HEK293 (cell line): ENCODE data around the gene RNF115.
A peak's percentile ranks its signal among the peaks of the same experiment; 100 is the strongest.

ENCODE experiments used
- CTCF ChIA-PET: fragments of 350-600 bp; formaldehyde crosslinking; extraction: SDS; loops from one replicate; lab custom pipeline; 2021; ENCODE audit warnings: antibody characterized with exemption; lab: Yijun Ruan, JAX
- POLR2A ChIA-PET: fragments of 300-600 bp; formaldehyde crosslinking; extraction: SDS; loops from one replicate; lab custom pipeline; 2020; ENCODE audit warnings: antibody characterized with exemption, inconsistent platforms; lab: Yijun Ruan, JAX
- H3K27ac ChIP-seq: fragments of 200-500 bp; sonication (Bioruptor generic); 2 replicates; pipeline ENCODE4 v1.5.1; 2014; ENCODE audit warnings: low read depth, low read length, control low read depth, inconsistent platforms; ENCODE audit errors: extremely low read depth
- H3K36me3 ChIP-seq, 2 experiments: fragments of 200-500 bp in 1 of 2; sonication (Bioruptor generic) in 1 of 2; 1 replicate in 1 of 2; 2 replicates in 1 of 2; pipeline ENCODE4 v1.5.1; 2014 to 2017; ENCODE audit warnings: inconsistent platforms in 2 of 2, low read length in 2 of 2; ENCODE audit not compliant: control insufficient read depth in 2 of 2, insufficient read depth in 1 of 2
- H3K4me1 ChIP-seq: fragments of 200-500 bp; sonication (Bioruptor generic); 2 replicates; pipeline ENCODE4 v1.5.1; 2014; ENCODE audit warnings: mild to moderate bottlenecking, low read length, inconsistent platforms; ENCODE audit not compliant: control insufficient read depth, insufficient read depth
- H3K4me3 ChIP-seq: 2 replicates; pipeline ENCODE4 v1.5.1; 2011; ENCODE audit warnings: low read depth, mild to moderate bottlenecking, control low read depth, low read length, moderate library complexity
- H3K9me3 ChIP-seq: fragments of 200-500 bp; sonication (Bioruptor generic); 2 replicates; pipeline ENCODE4 v1.5.1; 2014; ENCODE audit warnings: low read depth, low read length, inconsistent platforms; ENCODE audit not compliant: control insufficient read depth, insufficient read depth
- GLIS1 ChIP-seq: fragments of 450-650 bp; formaldehyde crosslinking; IDR thresholded peaks from 2 replicates; pipeline ENCODE4 v1.5.1; 2016; ENCODE audit warnings: missing biosample characterization, missing genetic modification characterization
- HOXD13 ChIP-seq: sonication (generic); formaldehyde crosslinking; IDR thresholded peaks from 2 replicates; pipeline ENCODE4 v1.8.0; 2022; ENCODE audit warnings: missing genetic modification reagents, borderline replicate concordance
- KLF10 ChIP-seq: fragments of 450-650 bp; IDR thresholded peaks from 2 replicates; pipeline ENCODE4 v1.5.1; 2018; ENCODE audit warnings: missing biosample characterization, mild to moderate bottlenecking, missing genetic modification characterization
- SETDB1 ChIP-seq: IDR thresholded peaks from one replicate; pipeline ENCODE4 v1.6.1; 2017; ENCODE audit warnings: mild to moderate bottlenecking, low read length, moderate library complexity, mixed read lengths; ENCODE audit not compliant: insufficient read length
- ZEB2 ChIP-seq: fragments of 450-650 bp; formaldehyde crosslinking; IDR thresholded peaks from 2 replicates; pipeline ENCODE4 v1.5.1; 2016; ENCODE audit warnings: missing biosample characterization, missing genetic modification characterization
- ZNF138 ChIP-seq: fragments of 450-650 bp; formaldehyde crosslinking; IDR thresholded peaks from 2 replicates; pipeline ENCODE4 v1.5.1; 2016; ENCODE audit warnings: missing biosample characterization, missing genetic modification characterization, borderline replicate concordance
- ZNF140 ChIP-seq: fragments of 450-650 bp; formaldehyde crosslinking; IDR thresholded peaks from 2 replicates; pipeline ENCODE4 v1.5.1; 2016; ENCODE audit warnings: missing biosample characterization, missing genetic modification characterization
- ZNF24 ChIP-seq: fragments of 450-650 bp; formaldehyde crosslinking; IDR thresholded peaks from 2 replicates; pipeline ENCODE4 v1.5.1; 2016; ENCODE audit warnings: missing biosample characterization, missing genetic modification characterization
- ZNF302 ChIP-seq: fragments of 450-650 bp; formaldehyde crosslinking; IDR thresholded peaks from 2 replicates; pipeline ENCODE4 v1.5.1; 2016; ENCODE audit warnings: missing biosample characterization, missing genetic modification characterization, low read depth
- ZNF37A ChIP-seq: fragments of 450-650 bp; IDR thresholded peaks from 2 replicates; pipeline ENCODE4 v1.5.1; 2018; ENCODE audit warnings: missing biosample characterization, missing genetic modification characterization
- ZNF610 ChIP-seq: fragments of 450-650 bp; formaldehyde crosslinking; IDR thresholded peaks from 2 replicates; pipeline ENCODE4 v1.5.1; 2016; ENCODE audit warnings: missing biosample characterization, missing genetic modification characterization, borderline replicate concordance
- ZNF776 ChIP-seq: fragments of 450-650 bp; formaldehyde crosslinking; IDR thresholded peaks from 2 replicates; pipeline ENCODE4 v1.5.0; 2017; ENCODE audit warnings: missing biosample characterization, missing genetic modification characterization, borderline replicate concordance
- ZNF830 ChIP-seq: fragments of 450-650 bp; IDR thresholded peaks from 2 replicates; pipeline ENCODE4 v1.5.0; 2018; ENCODE audit warnings: missing biosample characterization, missing genetic modification characterization, low read depth, mild to moderate bottlenecking, moderate library complexity
- TF ChIP-seq, protein P1 (sequence below): fragments of 450-650 bp; formaldehyde crosslinking; IDR thresholded peaks from 2 replicates; pipeline ENCODE4 v1.5.1; 2016; ENCODE audit warnings: missing biosample characterization, missing genetic modification characterization
- TF ChIP-seq, protein P2 (sequence below): fragments of 450-650 bp; formaldehyde crosslinking; conservative IDR thresholded peaks from 2 replicates; pipeline ENCODE4 v1.5.1; 2016; ENCODE audit warnings: low read depth, missing biosample characterization, missing genetic modification characterization
- TF ChIP-seq, protein P3 (sequence below): fragments of 450-650 bp; formaldehyde crosslinking; IDR thresholded peaks from 2 replicates; pipeline ENCODE4 v1.5.1; 2016; ENCODE audit warnings: missing biosample characterization, missing genetic modification characterization
- TF ChIP-seq, protein P4 (sequence below): fragments of 450-650 bp; formaldehyde crosslinking; IDR thresholded peaks from 2 replicates; pipeline ENCODE4 v1.5.1; 2016; ENCODE audit warnings: missing biosample characterization, missing genetic modification characterization, borderline replicate concordance
- TF ChIP-seq, protein P5 (sequence below): fragments of 450-650 bp; formaldehyde crosslinking; IDR thresholded peaks from 2 replicates; pipeline ENCODE4 v1.5.1; 2017; ENCODE audit warnings: missing biosample characterization, missing genetic modification characterization

The RNF115 gene

DNA sequence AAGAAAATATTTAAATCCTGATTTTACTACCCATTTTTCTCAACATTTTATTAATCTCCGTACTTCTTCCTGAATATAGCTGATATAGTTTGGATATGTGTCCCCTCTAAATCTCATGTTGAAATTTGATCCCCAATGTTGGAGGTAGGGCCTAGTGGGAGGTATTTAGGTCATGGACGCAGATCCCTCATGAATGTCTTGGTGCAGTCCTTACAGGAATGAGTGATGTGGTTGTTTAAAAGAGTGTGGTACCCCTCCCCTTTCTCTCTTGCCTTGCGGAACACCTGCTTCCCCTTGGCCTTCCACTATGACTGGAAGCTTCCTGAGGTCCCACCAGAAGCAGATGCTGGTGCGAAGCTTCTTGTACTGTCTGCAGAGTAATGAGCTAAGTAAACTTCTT, 17.5 kb downstream of the RNF115 start:
- POLR2A ChIA-PET, result interaction anchor here (1.9 kb wide), 1 partner anchor 18 kb away, joined by 7 read pairs; the partner anchor contains the start of genes POLR3C and RNF115
- CTCF ChIA-PET, result no interaction called here
- no peak overlapping the region for H3K4me3 ChIP-seq
- peaks cover 15% of the 10 kb centered on the region for H3K4me1 ChIP-seq
- H3K27ac ChIP-seq, result no peak overlapping the region
- H3K9me3 ChIP-seq, result no peaks in the 10 kb centered on the region
- H3K36me3 ChIP-seq, result no peaks in the 10 kb centered on the region
- TF ChIP-seq SETDB1, result peak; percentile 25
- TF ChIP-seq KLF10 (tag by site-specific recombination), result no peak
- no peak for TF ChIP-seq HOXD13 (CRISPR knock-in tag)
- TF ChIP-seq, protein P1, sequence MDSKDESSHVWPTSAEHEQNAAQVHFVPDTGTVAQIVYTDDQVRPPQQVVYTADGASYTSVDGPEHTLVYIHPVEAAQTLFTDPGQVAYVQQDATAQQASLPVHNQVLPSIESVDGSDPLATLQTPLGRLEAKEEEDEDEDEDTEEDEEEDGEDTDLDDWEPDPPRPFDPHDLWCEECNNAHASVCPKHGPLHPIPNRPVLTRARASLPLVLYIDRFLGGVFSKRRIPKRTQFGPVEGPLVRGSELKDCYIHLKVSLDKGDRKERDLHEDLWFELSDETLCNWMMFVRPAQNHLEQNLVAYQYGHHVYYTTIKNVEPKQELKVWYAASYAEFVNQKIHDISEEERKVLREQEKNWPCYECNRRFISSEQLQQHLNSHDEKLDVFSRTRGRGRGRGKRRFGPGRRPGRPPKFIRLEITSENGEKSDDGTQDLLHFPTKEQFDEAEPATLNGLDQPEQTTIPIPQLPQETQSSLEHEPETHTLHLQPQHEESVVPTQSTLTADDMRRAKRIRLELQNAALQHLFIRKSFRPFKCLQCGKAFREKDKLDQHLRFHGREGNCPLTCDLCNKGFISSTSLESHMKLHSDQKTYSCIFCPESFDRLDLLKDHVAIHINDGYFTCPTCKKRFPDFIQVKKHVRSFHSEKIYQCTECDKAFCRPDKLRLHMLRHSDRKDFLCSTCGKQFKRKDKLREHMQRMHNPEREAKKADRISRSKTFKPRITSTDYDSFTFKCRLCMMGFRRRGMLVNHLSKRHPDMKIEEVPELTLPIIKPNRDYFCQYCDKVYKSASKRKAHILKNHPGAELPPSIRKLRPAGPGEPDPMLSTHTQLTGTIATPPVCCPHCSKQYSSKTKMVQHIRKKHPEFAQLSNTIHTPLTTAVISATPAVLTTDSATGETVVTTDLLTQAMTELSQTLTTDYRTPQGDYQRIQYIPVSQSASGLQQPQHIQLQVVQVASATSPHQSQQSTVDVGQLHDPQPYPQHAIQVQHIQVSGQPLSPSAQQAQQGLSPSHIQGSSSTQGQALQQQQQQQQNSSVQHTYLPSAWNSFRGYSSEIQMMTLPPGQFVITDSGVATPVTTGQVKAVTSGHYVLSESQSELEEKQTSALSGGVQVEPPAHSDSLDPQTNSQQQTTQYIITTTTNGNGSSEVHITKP (tag by site-specific recombination), result peak; percentile 62
- TF ChIP-seq, protein P2, sequence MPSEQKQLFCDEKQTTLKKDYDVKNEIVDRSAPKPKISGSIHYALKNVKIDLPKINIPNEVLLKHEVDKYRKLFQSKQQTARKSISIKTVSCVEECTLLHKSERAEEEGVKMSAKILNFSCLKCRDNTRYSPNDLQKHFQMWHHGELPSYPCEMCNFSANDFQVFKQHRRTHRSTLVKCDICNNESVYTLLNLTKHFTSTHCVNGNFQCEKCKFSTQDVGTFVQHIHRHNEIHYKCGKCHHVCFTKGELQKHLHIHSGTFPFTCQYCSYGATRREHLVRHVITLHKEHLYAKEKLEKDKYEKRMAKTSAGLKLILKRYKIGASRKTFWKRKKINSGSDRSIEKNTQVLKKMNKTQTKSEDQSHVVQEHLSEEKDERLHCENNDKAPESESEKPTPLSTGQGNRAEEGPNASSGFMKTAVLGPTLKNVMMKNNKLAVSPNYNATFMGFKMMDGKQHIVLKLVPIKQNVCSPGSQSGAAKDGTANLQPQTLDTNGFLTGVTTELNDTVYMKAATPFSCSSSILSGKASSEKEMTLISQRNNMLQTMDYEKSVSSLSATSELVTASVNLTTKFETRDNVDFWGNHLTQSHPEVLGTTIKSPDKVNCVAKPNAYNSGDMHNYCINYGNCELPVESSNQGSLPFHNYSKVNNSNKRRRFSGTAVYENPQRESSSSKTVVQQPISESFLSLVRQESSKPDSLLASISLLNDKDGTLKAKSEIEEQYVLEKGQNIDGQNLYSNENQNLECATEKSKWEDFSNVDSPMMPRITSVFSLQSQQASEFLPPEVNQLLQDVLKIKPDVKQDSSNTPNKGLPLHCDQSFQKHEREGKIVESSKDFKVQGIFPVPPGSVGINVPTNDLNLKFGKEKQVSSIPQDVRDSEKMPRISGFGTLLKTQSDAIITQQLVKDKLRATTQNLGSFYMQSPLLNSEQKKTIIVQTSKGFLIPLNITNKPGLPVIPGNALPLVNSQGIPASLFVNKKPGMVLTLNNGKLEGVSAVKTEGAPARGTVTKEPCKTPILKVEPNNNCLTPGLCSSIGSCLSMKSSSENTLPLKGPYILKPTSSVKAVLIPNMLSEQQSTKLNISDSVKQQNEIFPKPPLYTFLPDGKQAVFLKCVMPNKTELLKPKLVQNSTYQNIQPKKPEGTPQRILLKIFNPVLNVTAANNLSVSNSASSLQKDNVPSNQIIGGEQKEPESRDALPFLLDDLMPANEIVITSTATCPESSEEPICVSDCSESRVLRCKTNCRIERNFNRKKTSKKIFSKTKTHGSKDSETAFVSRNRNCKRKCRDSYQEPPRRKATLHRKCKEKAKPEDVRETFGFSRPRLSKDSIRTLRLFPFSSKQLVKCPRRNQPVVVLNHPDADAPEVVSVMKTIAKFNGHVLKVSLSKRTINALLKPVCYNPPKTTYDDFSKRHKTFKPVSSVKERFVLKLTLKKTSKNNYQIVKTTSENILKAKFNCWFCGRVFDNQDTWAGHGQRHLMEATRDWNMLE (tag by site-specific recombination), result no peak
- peak; percentile 31; the same call in 1 of the 2 replicates for TF ChIP-seq GLIS1
- no peak for TF ChIP-seq ZNF610 (tag by site-specific recombination)
- TF ChIP-seq, protein P3, sequence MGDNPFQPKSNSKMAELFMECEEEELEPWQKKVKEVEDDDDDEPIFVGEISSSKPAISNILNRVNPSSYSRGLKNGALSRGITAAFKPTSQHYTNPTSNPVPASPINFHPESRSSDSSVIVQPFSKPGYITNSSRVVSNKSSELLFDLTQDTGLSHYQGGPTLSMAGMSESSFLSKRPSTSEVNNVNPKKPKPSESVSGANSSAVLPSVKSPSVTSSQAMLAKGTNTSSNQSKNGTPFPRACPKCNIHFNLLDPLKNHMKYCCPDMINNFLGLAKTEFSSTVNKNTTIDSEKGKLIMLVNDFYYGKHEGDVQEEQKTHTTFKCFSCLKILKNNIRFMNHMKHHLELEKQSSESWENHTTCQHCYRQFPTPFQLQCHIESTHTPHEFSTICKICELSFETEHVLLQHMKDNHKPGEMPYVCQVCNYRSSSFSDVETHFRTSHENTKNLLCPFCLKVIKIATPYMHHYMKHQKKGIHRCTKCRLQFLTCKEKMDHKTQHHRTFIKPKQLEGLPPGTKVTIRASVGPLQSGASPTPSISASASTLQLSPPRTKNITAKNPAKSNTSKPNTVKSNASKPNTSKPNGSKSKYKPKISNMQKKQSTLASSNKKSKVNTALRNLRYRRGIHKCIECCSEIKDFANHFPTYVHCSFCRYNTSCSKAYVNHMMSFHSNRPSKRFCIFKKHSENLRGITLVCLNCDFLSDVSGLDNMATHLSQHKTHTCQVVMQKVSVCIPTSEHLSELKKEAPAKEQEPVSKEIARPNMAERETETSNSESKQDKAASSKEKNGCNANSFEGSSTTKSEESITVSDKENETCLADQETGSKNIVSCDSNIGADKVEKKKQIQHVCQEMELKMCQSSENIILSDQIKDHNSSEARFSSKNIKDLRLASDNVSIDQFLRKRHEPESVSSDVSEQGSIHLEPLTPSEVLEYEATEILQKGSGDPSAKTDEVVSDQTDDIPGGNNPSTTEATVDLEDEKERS, result no peak
- no peak for TF ChIP-seq ZNF37A
- TF ChIP-seq ZNF140 (tag by site-specific recombination), result no peak
- TF ChIP-seq, protein P4, sequence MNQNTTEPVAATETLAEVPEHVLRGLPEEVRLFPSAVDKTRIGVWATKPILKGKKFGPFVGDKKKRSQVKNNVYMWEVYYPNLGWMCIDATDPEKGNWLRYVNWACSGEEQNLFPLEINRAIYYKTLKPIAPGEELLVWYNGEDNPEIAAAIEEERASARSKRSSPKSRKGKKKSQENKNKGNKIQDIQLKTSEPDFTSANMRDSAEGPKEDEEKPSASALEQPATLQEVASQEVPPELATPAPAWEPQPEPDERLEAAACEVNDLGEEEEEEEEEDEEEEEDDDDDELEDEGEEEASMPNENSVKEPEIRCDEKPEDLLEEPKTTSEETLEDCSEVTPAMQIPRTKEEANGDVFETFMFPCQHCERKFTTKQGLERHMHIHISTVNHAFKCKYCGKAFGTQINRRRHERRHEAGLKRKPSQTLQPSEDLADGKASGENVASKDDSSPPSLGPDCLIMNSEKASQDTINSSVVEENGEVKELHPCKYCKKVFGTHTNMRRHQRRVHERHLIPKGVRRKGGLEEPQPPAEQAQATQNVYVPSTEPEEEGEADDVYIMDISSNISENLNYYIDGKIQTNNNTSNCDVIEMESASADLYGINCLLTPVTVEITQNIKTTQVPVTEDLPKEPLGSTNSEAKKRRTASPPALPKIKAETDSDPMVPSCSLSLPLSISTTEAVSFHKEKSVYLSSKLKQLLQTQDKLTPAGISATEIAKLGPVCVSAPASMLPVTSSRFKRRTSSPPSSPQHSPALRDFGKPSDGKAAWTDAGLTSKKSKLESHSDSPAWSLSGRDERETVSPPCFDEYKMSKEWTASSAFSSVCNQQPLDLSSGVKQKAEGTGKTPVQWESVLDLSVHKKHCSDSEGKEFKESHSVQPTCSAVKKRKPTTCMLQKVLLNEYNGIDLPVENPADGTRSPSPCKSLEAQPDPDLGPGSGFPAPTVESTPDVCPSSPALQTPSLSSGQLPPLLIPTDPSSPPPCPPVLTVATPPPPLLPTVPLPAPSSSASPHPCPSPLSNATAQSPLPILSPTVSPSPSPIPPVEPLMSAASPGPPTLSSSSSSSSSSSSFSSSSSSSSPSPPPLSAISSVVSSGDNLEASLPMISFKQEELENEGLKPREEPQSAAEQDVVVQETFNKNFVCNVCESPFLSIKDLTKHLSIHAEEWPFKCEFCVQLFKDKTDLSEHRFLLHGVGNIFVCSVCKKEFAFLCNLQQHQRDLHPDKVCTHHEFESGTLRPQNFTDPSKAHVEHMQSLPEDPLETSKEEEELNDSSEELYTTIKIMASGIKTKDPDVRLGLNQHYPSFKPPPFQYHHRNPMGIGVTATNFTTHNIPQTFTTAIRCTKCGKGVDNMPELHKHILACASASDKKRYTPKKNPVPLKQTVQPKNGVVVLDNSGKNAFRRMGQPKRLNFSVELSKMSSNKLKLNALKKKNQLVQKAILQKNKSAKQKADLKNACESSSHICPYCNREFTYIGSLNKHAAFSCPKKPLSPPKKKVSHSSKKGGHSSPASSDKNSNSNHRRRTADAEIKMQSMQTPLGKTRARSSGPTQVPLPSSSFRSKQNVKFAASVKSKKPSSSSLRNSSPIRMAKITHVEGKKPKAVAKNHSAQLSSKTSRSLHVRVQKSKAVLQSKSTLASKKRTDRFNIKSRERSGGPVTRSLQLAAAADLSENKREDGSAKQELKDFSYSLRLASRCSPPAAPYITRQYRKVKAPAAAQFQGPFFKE, result no peak
- TF ChIP-seq, protein P5, sequence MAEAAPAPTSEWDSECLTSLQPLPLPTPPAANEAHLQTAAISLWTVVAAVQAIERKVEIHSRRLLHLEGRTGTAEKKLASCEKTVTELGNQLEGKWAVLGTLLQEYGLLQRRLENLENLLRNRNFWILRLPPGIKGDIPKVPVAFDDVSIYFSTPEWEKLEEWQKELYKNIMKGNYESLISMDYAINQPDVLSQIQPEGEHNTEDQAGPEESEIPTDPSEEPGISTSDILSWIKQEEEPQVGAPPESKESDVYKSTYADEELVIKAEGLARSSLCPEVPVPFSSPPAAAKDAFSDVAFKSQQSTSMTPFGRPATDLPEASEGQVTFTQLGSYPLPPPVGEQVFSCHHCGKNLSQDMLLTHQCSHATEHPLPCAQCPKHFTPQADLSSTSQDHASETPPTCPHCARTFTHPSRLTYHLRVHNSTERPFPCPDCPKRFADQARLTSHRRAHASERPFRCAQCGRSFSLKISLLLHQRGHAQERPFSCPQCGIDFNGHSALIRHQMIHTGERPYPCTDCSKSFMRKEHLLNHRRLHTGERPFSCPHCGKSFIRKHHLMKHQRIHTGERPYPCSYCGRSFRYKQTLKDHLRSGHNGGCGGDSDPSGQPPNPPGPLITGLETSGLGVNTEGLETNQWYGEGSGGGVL (tag by site-specific recombination), result no peak
- no peak for TF ChIP-seq ZEB2 (tag by site-specific recombination)
- no peak for TF ChIP-seq ZNF776 (tag by site-specific recombination)
- no peak for TF ChIP-seq ZNF138 (tag by site-specific recombination)
- TF ChIP-seq ZNF302 (tag by site-specific recombination), result no peak
- no peak for TF ChIP-seq ZNF830
- no peak for TF ChIP-seq ZNF24 (tag by site-specific recombination)
